Suprapubic skin (tissue), 4 donors: ENCODE measurements around the gene FOXK1. TPM values are rescaled to one million over a fixed set of nuclear protein-coding genes. Genes with fewer than 3 reads are reported as not detected.
"Not testable (repeated sequence)": the region's sequence is repeated elsewhere in the genome, so short reads cannot be mapped to it uniquely, and the experiment has no call there.

ENCODE experiments used
- DNase-seq, 2 donors: peaks; one replicate each; pipeline ENCODE4 v3.0.0-alpha.2; 2019; ENCODE audit warnings: low spot score in 2 of 2
- H3K27ac ChIP-seq: fragments of 200-600 bp; sonication (generic); one replicate; pipeline ENCODE4 v1.5.1; 2019
- H3K27me3 ChIP-seq: fragments of 200-600 bp; sonication (generic); one replicate; pipeline ENCODE4 v1.5.1; 2019
- H3K36me3 ChIP-seq: fragments of 200-600 bp; sonication (generic); one replicate; pipeline ENCODE4 v1.5.1; 2019
- H3K4me1 ChIP-seq: fragments of 200-600 bp; sonication (generic); one replicate; pipeline ENCODE4 v1.5.1; 2019
- H3K4me3 ChIP-seq: fragments of 200-600 bp; sonication (generic); one replicate; pipeline ENCODE4 v1.5.1; 2019; ENCODE audit warnings: mild to moderate bottlenecking
- H3K9me3 ChIP-seq: fragments of 200-600 bp; sonication (generic); one replicate; pipeline ENCODE4 v1.5.1; 2019
- CTCF ChIP-seq, 2 donors: fragments of 200-600 bp in 1 of 2; fragments of 450-650 bp in 1 of 2; sonication (generic) in 1 of 2; IDR thresholded peaks; one replicate each; pipeline ENCODE4 v1.5.1; 2016 to 2019; ENCODE audit warnings: antibody characterized with exemption in 2 of 2, mild to moderate bottlenecking in 1 of 2, moderate library complexity in 1 of 2
- EP300 ChIP-seq: sonication (generic); formaldehyde crosslinking; IDR thresholded peaks from one replicate; pipeline ENCODE4 v1.6.1; 2017; ENCODE audit warnings: antibody characterized with exemption
- POLR2A ChIP-seq, 2 donors: fragments of 450-650 bp; IDR thresholded peaks; one replicate each; pipeline ENCODE4 v1.6.1; 2017; ENCODE audit warnings: antibody characterized with exemption in 2 of 2, mild to moderate bottlenecking in 2 of 2, moderate library complexity in 2 of 2
- POLR2AphosphoS5 ChIP-seq, 3 donors: sonication (generic); formaldehyde crosslinking; IDR thresholded peaks; one replicate each; pipeline ENCODE4 v1.6.1; 2017; ENCODE audit warnings: antibody characterized with exemption in 3 of 3
- WGBS: methylation state at CpG from one replicate; pipeline ENCODE4 v1.1.5; 2018; 5-methylcytosine and 5-hydroxymethylcytosine counted together
- total RNA-seq, 4 donors: library from RNA; depleted of rRNA; stranded (reverse); fragments of >200 nt; gene quantifications; one replicate each; pipeline ENCODE4 v1.1.0, GENCODE V29; 2016

Gene FOXK1
- total RNA-seq, 4 donors from 2014 or later = 37.5 to 68.5 (median 46.6) TPM

GRCh38 chr7:4670791-4671190, 11.3 kb upstream of the FOXK1 start:
- Histone ChIP-seq H3K4me1 (no peaks in the 10 kb centered on the region), H3K4me3 (no peak overlapping the region), H3K9me3 (no peaks in the 10 kb centered on the region), H3K27me3 (no peaks in the 10 kb centered on the region), H3K36me3 (no peaks in the 10 kb centered on the region), H3K27ac (no peak overlapping the region)
- 78% methylated on average over 4 of the region's 4 CpGs for WGBS
- no peak for TF ChIP-seq POLR2A (IDR thresholded peaks at IDR 0.05)
- no peak for TF ChIP-seq EP300
- TF ChIP-seq CTCF (IDR thresholded peaks at IDR 0.05) = no peak
- TF ChIP-seq POLR2AphosphoS5 (IDR thresholded peaks at IDR 0.05) = no peak
- DNase-seq = no peak

GRCh38 chr7:4675771-4676367, 6.2 kb upstream of the FOXK1 start:
- no peaks in the 10 kb centered on the region for H3K9me3 ChIP-seq
- no peak for DNase-seq
- WGBS = 83% methylated on average over 8 of the region's 8 CpGs
- no peak overlapping the region for H3K4me3 ChIP-seq
- H3K36me3 ChIP-seq = no peaks in the 10 kb centered on the region
- TF ChIP-seq EP300 (no peak), POLR2A (IDR thresholded peaks at IDR 0.05) (no peak), POLR2AphosphoS5 (IDR thresholded peaks at IDR 0.05) (no peak), CTCF (IDR thresholded peaks at IDR 0.05) (no peak)
- no peaks in the 10 kb centered on the region for H3K4me1 ChIP-seq
- no peak overlapping the region for H3K27ac ChIP-seq
- H3K27me3 ChIP-seq = no peaks in the 10 kb centered on the region

- not testable (repeated sequence) for H3K27me3 ChIP-seq, DNase-seq, H3K27ac ChIP-seq, H3K9me3 ChIP-seq, H3K36me3 ChIP-seq, H3K4me3 ChIP-seq, H3K4me1 ChIP-seq
- 96% methylated on average over 11 of the region's 11 CpGs for WGBS
These were observed 4.6 kb upstream of the FOXK1 start for GRCh38 chr7:4677518-4677917.

- Histone ChIP-seq H3K4me1 (peaks cover 32% of the 10 kb centered on the region), H3K27me3 (no peaks in the 10 kb centered on the region), H3K9me3 (no peaks in the 10 kb centered on the region), H3K27ac (peak overlapping the region; percentile 75), H3K4me3 (peak overlapping the region; percentile 95), H3K36me3 (no peaks in the 10 kb centered on the region)
- WGBS = 76% methylated on average over 6 of the region's 6 CpGs
- TF ChIP-seq CTCF (IDR thresholded peaks at IDR 0.05) = no peak
- no peak for TF ChIP-seq EP300
- TF ChIP-seq POLR2AphosphoS5 (IDR thresholded peaks at IDR 0.05) = no peak
- no peak for TF ChIP-seq POLR2A (IDR thresholded peaks at IDR 0.05)
- DNase-seq = no peak
These were observed 760 bp upstream of the FOXK1 start for GRCh38 chr7:4681218-4681851.

- Histone ChIP-seq H3K4me1 (peaks cover 34% of the 10 kb centered on the region), H3K36me3 (no peaks in the 10 kb centered on the region), H3K4me3 (peak overlapping the region; percentile 95), H3K27me3 (no peaks in the 10 kb centered on the region), H3K27ac (peak overlapping the region; percentile 85), H3K9me3 (no peaks in the 10 kb centered on the region)
- peak in 1 of 2 donors; percentile 75 for DNase-seq
- no CpG with 5 or more reads among the region's 47 CpGs for WGBS
- TF ChIP-seq POLR2A (IDR thresholded peaks at IDR 0.05) = no peak
- no peak for TF ChIP-seq POLR2AphosphoS5 (IDR thresholded peaks at IDR 0.05)
- TF ChIP-seq CTCF (IDR thresholded peaks at IDR 0.05) = no peak
- no peak for TF ChIP-seq EP300
These were observed 537 bp downstream of the FOXK1 start for GRCh38 chr7:4682621-4683042.
